HG03135 (cell line): Measurements from ENCODE around the gene CAMTA1.

Experiments
- ATAC-seq: cut with Tn5 transposase; IDR thresholded peaks from one replicate; pipeline ENCODE4 v1.9.1; 2021; ENCODE audit warnings: mild to moderate bottlenecking, moderate library complexity; ENCODE audit not compliant: unreplicated experiment

The CAMTA1 gene

GRCh38 chr1:7648761-7649384, 863.6 kb downstream of the CAMTA1 start:
- no peak for ATAC-seq

- no peak for ATAC-seq
Observed at GRCh38 chr1:7650801-7651200, 865.5 kb downstream of the CAMTA1 start.

GRCh38 chr1:7651203-7651602, 865.9 kb downstream of the CAMTA1 start:
- ATAC-seq = no peak

GRCh38 chr1:7652061-7652460, 866.8 kb downstream of the CAMTA1 start:
- no peak for ATAC-seq

- no peak for ATAC-seq
Observed at GRCh38 chr1:7652515-7653098, 867.4 kb downstream of the CAMTA1 start.

- ATAC-seq = no peak
Observed at GRCh38 chr1:7654725-7655124, 869.5 kb downstream of the CAMTA1 start.

- no peak for ATAC-seq
Observed at GRCh38 chr1:7655354-7655753, 870.1 kb downstream of the CAMTA1 start.

- no peak for ATAC-seq
Observed at GRCh38 chr1:7656557-7657215, 871.4 kb downstream of the CAMTA1 start.

GRCh38 chr1:7657287-7658016, 872.2 kb downstream of the CAMTA1 start:
- no peak for ATAC-seq

GRCh38 chr1:7658099-7658498, 872.8 kb downstream of the CAMTA1 start:
- no peak for ATAC-seq

- no peak for ATAC-seq
Observed at GRCh38 chr1:7659514-7659913, 874.3 kb downstream of the CAMTA1 start.

- no peak for ATAC-seq
Observed at GRCh38 chr1:7663451-7664146, 878.3 kb downstream of the CAMTA1 start.

GRCh38 chr1:7664147-7664892, 879.1 kb downstream of the CAMTA1 start:
- ATAC-seq = no peak

- ATAC-seq = no peak
Observed at GRCh38 chr1:7664893-7665250, 879.6 kb downstream of the CAMTA1 start.

GRCh38 chr1:7666249-7666648, 881.0 kb downstream of the CAMTA1 start:
- no peak for ATAC-seq

GRCh38 chr1:7667159-7667558, 881.9 kb downstream of the CAMTA1 start:
- ATAC-seq = no peak

GRCh38 chr1:7667625-7668218, 882.5 kb downstream of the CAMTA1 start:
- no peak for ATAC-seq

- no peak for ATAC-seq
Observed at GRCh38 chr1:7669559-7670311, 884.5 kb downstream of the CAMTA1 start.

- ATAC-seq = no peak
Observed at GRCh38 chr1:7670334-7671145, 885.3 kb downstream of the CAMTA1 start.
